Heart left ventricle (tissue), 13 donors: ENCODE data around the gene HOXC10.

Source experiments
- CTCF ChIP-seq, 12 donors: fragments of 200-600 bp; sonication (generic) in 4 of 12; IDR thresholded peaks; one replicate each; pipeline versions ENCODE4 v1.5.0 to v1.8.0; 2018 to 2022; ENCODE audit warnings: antibody characterized with exemption in 12 of 12, mild to moderate bottlenecking in 5 of 12
- POLR2A ChIP-seq, 2 donors: fragments of 450-650 bp; IDR thresholded peaks; one replicate each; pipeline ENCODE4 v1.6.1; 2017; ENCODE audit warnings: antibody characterized with exemption in 2 of 2, mild to moderate bottlenecking in 2 of 2, moderate library complexity in 2 of 2
- donor health status: ischemic (EF 13 %, LVEDD 7.1; RV severe dilation, severe dysfunction).
- donor health status: DM: no; HTN: yes; CAD: no.
- donor health status: DM: no; HTN: no; CAD: no.
- donor health status: ischemic (EF 25% LVEDD 6.9; RV normal size, moderate dysfunction).
- donor health status: ischemic (EF 25% LVEDD 5.7; RV mildly dilated, moderate dysfunction).
- donor health status: ischemic (EF 35%, LVEDD 5.7; RV mildly dilated, moderate dysfunction).
- donor health status: nonischemic (EF 11% LVEDD 7.7; RV severe dilation, severe dysfunction).
- donor health status: DM: yes; HTN: yes; CAD: no.
- donor health status: PGD.
- donor health status: ischemic (EF 29% LVEDD 5.4; RV normal size, mild dysfunction).
- donor health status: nonischemic (EF 23%, LVEDD 6.1; RV moderate dilation, normal function).

DNA sequence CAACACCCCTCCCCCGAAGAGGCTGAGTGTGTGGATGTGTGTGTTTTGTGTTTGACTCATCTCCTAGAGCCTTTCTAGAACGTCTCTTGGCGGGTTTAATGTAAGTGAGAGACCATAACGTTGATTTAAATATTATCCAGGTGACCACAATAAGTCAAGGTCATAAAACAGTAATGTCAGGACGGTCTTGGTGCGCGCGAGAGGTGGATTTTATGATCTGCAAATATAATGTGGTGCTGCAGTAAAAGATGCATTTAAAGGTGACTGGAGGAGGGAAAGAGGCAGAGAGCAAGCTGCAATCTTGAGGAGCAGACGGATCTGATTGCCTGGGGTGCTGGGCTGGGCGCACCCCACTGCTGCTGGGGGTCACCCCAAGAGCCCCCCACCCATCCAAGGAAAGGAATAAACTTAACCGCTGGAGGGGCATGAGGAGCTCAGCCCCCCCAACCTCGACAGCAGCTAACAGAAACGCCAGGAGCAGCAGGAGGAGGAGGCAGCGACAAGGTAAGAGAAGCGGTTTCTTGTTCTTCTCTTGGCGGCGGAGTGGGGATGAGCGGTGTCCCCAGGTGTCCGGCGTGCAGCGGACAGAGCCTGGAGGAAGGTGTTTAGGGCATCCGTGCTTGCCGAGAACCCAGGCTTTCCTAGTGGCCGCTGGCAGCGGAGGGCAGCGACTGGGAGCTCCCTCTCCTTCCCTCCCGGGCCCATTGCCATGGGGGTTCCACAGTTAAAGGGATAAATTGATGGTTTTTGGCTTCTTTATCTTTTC is 5.5 kb downstream of the HOXC10 start:
- TF ChIP-seq POLR2A (IDR thresholded peaks at IDR 0.05) (no peak), CTCF (IDR thresholded peaks at IDR 0.05) (no peak)
